HG02884 (cell line): ENCODE measurements around the gene PLN.

Experiments
- ATAC-seq: cut with Tn5 transposase; IDR thresholded peaks from one replicate; pipeline ENCODE4 v1.9.1; 2021; ENCODE audit warnings: mild to moderate bottlenecking, moderate library complexity; ENCODE audit not compliant: unreplicated experiment

The PLN gene

DNA sequence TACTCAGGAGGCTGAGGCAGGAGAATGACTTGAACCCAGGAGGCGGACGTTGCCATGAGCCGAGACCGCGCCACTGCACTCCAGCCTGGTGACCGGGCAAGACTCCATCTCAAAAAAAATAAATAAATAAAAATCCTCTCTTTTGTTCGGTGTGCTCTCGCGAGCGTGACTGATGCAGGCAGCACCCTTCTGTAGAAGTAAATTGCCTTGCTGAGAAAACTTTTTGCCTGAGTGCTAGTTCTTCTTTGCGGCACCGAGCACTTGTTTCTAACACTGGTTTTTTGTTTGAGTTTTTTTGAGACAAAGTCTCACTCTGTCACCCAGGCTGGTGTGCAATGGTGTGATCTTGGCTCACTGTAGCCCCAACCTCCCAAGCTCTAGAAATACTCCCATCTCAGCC lies 30.5 kb downstream of the PLN start:
- ATAC-seq, result no peak

- no peak for ATAC-seq
Observed at GRCh38 chr6:118579786-118580185, 31.7 kb downstream of the PLN start.

GRCh38 chr6:118580585-118581419 lies 32.7 kb downstream of the PLN start:
- peak; percentile 80 for ATAC-seq

DNA sequence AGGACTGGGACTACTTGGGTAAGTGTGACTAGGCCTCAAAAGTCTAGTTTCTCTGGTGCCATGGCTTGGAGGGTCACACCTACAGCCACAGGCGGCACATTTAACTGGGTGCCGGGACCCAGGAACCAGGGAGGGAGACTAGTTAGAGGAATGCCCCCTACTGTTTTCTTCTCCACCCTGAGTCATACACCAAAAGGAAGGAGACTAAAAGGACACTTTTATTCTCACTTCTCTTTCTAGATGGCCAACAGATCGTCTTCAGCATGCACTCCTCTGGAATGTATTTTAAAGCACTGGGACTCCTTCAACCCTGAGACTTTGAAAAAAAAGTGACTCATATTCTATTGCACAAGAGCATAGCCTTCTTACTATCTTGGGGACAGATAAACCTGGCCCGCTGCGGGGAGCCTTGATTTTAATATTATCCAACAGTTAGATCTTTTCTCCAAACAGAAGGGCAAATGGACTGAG lies 33.4 kb downstream of the PLN start:
- ATAC-seq, result no peak

GRCh38 chr6:118584911-118585310 lies 36.8 kb downstream of the PLN start:
- no peak for ATAC-seq

GRCh38 chr6:118586746-118587485 lies 38.8 kb downstream of the PLN start:
- no peak for ATAC-seq

DNA sequence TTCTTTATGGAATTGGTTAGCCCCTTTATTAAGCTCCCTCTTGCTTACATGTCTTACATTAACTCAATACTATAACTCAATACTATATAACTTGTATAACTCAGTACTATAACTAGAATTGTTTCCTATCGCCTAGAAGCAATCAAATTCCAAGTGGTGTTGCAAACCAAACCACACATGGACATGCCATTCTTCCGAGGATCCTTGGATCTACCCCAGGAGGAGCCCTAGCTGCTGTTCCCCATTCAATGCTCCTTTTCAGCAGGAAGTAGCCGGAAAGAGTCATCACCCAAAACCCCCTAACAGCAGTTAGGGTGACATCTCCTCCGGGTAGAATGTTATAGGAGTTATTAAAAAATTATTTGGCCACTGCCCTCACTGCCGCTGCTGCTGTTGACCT lies 40.5 kb downstream of the PLN start:
- no peak for ATAC-seq

GRCh38 chr6:118589186-118589585 lies 41.1 kb downstream of the PLN start:
- ATAC-seq, result no peak

GRCh38 chr6:118589649-118590365 lies 41.7 kb downstream of the PLN start:
- ATAC-seq, result no peak

- ATAC-seq, result no peak
Observed at GRCh38 chr6:118591897-118592296, 43.8 kb downstream of the PLN start.

GRCh38 chr6:118594877-118595276 lies 46.8 kb downstream of the PLN start:
- ATAC-seq, result no peak

GRCh38 chr6:118596774-118597320 lies 48.8 kb downstream of the PLN start:
- ATAC-seq, result no peak

- ATAC-seq, result no peak
Observed at GRCh38 chr6:118597636-118598035, 49.5 kb downstream of the PLN start.

DNA sequence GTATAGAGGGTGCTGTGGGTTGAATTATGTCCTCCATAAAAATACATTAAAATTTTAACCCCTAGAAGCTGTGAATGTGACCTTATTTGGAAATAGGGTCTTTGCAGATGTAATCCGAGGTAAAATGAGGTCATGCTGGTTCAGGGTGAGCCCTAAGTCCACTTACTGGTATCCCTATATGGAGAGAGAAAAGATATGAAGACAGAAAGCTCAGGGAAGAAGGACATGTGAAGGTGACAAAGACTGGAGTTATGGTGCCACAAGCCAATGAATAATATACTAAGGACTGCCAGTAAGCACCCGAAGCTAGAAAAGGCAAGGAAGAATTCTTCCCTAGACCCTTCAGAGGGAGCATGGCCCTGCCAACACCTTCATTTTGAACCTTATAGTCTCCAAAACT lies 50.2 kb downstream of the PLN start:
- no peak for ATAC-seq

GRCh38 chr6:118602300-118602699 lies 54.2 kb downstream of the PLN start:
- no peak for ATAC-seq

GRCh38 chr6:118603372-118603771 lies 55.3 kb downstream of the PLN start:
- ATAC-seq, result no peak

DNA sequence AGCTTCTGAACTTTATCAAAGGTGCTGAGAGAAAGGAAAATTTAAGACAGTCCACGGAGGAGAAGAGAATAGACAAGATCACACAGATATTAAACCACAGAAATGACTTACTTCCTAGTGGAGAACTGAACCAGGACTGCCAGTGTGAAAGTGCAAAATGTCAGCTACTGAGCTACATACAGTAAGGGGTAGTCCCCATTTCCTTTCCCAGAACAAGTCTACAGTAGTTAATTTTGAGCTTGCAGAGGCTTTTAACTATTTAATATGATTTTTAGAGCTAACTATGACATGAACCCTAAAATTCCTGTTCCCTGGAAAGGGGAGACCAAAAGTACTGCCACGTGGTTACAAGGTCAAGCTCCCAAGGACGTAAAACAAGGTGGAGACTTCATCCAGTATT lies 58.2 kb downstream of the PLN start:
- ATAC-seq, result no peak

DNA sequence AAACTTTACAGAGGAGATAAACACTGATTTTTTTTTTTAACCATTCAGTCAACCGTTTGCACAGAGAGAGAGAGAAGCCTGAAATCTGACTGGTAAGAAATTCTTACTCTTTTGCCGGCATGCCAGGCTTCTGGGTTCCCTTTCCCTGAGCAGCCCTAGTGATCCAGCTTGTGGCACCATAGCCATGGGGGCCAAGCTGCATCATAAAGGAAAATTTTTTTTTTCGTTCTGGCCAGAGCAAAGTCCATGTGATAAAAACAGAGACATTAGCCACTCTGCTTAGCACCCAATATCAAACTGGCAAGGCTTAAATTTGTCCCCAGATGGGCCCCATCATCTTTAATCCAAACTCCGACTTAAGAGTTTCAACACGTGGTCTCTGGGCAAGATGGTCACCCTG lies 58.8 kb downstream of the PLN start:
- no peak for ATAC-seq
